Peyer's patch (tissue), 4 donors: ENCODE results near the gene LIPC. TPM values are rescaled to one million over a fixed set of nuclear protein-coding genes. Genes with fewer than 3 reads are reported as not detected.
A peak's percentile ranks its signal among the peaks of the same experiment; 100 is the strongest.

ENCODE experiments used
- DNase-seq, 3 donors: peaks; one replicate each; pipeline ENCODE4 v3.0.0-alpha.2; 2017 to 2019
- H3K27ac ChIP-seq, 4 donors: fragments of 200-600 bp; sonication (generic); one replicate each; pipeline ENCODE4 v1.5.1; 2016 to 2019
- H3K27me3 ChIP-seq, 2 donors: fragments of 200-600 bp; sonication (generic); one replicate each; pipeline ENCODE4 v1.5.1; 2019
- H3K36me3 ChIP-seq, 3 donors: fragments of 200-600 bp; sonication (generic); one replicate each; pipeline ENCODE4 v1.5.1; 2016 to 2019
- H3K4me1 ChIP-seq, 4 donors: fragments of 200-600 bp; sonication (generic); one replicate each; pipeline ENCODE4 v1.5.1; 2016 to 2019
- H3K4me3 ChIP-seq, 4 donors: fragments of 200-600 bp; sonication (generic); 1 replicate in 3 of 4; 2 replicates in 1 of 4; pipeline ENCODE4 v1.5.1; 2016 to 2019; ENCODE audit warnings: mild to moderate bottlenecking in 1 of 4
- H3K9me3 ChIP-seq, 4 donors: fragments of 200-600 bp; sonication (generic); one replicate each; pipeline ENCODE4 v1.5.1; 2016 to 2019; ENCODE audit warnings: mild to moderate bottlenecking in 1 of 4
- CTCF ChIP-seq, 6 experiments: fragments of 450-650 bp in 4 of 6; fragments of 200-600 bp in 2 of 6; sonication (generic) in 1 of 6; IDR thresholded peaks; one replicate each; pipeline ENCODE4 v1.5.1; 2017 to 2019; ENCODE audit warnings: antibody characterized with exemption in 6 of 6, mild to moderate bottlenecking in 3 of 6, moderate library complexity in 1 of 6
- POLR2A ChIP-seq, 2 donors: fragments of 450-650 bp; IDR thresholded peaks; one replicate each; pipeline ENCODE4 v1.5.1; 2017; ENCODE audit warnings: antibody characterized with exemption in 2 of 2, mild to moderate bottlenecking in 2 of 2, moderate library complexity in 2 of 2
- total RNA-seq, 4 donors: library from RNA; depleted of rRNA; stranded (reverse); fragments of >200 nt; gene quantifications; one replicate each; pipeline ENCODE4 v1.1.0, GENCODE V29; 2016

LIPC gene
- total RNA-seq, 4 donors from 2014 or later: 0.40 to 8.9 (median 1.0) TPM; not detected in 1

GRCh38 chr15:58491499-58492202 lies 59.9 kb downstream of the LIPC start:
- no peaks in the 10 kb centered on the region for H3K27me3 ChIP-seq
- no peak overlapping the region for H3K27ac ChIP-seq
- peaks cover 0 to 4% (median 0%) of the 10 kb centered on the region in 4 donors for H3K9me3 ChIP-seq
- peak in 1 of 3 donors; percentile 24 for DNase-seq
- H3K4me1 ChIP-seq: no peaks in the 10 kb centered on the region
- H3K4me3 ChIP-seq: no peak overlapping the region
- no peaks in the 10 kb centered on the region for H3K36me3 ChIP-seq
- no peak for TF ChIP-seq POLR2A (IDR thresholded peaks at IDR 0.05)
- TF ChIP-seq CTCF (IDR thresholded peaks at IDR 0.05): no peak

GRCh38 chr15:58492661-58493397 lies 61.0 kb downstream of the LIPC start:
- H3K4me3 ChIP-seq: no peak overlapping the region
- H3K27me3 ChIP-seq: no peaks in the 10 kb centered on the region
- peaks cover 0 to 4% (median 0%) of the 10 kb centered on the region in 4 donors for H3K9me3 ChIP-seq
- H3K36me3 ChIP-seq: no peaks in the 10 kb centered on the region
- TF ChIP-seq POLR2A (IDR thresholded peaks at IDR 0.05) (no peak), CTCF (IDR thresholded peaks at IDR 0.05) (no peak)
- H3K27ac ChIP-seq: no peak overlapping the region
- DNase-seq: peak in 1 of 3 donors; percentile 3
- H3K4me1 ChIP-seq: no peaks in the 10 kb centered on the region

- DNase-seq: no peak
- Histone ChIP-seq H3K27ac (no peak overlapping the region), H3K27me3 (no peaks in the 10 kb centered on the region), H3K4me1 (no peaks in the 10 kb centered on the region), H3K4me3 (no peak overlapping the region), H3K9me3 (no peaks in the 10 kb centered on the region), H3K36me3 (no peaks in the 10 kb centered on the region)
- TF ChIP-seq POLR2A (IDR thresholded peaks at IDR 0.05) (no peak), CTCF (IDR thresholded peaks at IDR 0.05) (no peak)
These were observed 62.8 kb downstream of the LIPC start for GRCh38 chr15:58494567-58494966.

- Histone ChIP-seq H3K36me3 (no peaks in the 10 kb centered on the region), H3K4me3 (no peak overlapping the region)
These were observed 64.2 kb downstream of the LIPC start for GRCh38 chr15:58495891-58496408.

More at GRCh38 chr15:58495891-58496408, 64.2 kb downstream of the LIPC start:
- Histone ChIP-seq H3K9me3 (no peaks in the 10 kb centered on the region), H3K4me1 (no peaks in the 10 kb centered on the region), H3K27me3 (no peaks in the 10 kb centered on the region), H3K27ac (no peak overlapping the region)
- TF ChIP-seq POLR2A (IDR thresholded peaks at IDR 0.05) (no peak), CTCF (IDR thresholded peaks at IDR 0.05) (no peak)
- peak in 1 of 3 donors; percentile 13 for DNase-seq
